ENCODE measurements around the gene TTC39A. TPM values are rescaled to one million over a fixed set of nuclear protein-coding genes. Genes with fewer than 3 reads are reported as not detected.

Gene TTC39A
- polyA plus RNA-seq, 2 of the 4 experiments (the other 2 are of a cell fraction), result 1.4 to 6.2 TPM

GRCh38 chr1:51312718-51313117 is 17.6 kb downstream of the TTC39A start (continued):
- TF ChIP-seq ELK1 (IDR thresholded peaks at IDR 0.05; ENCODE audit: low read depth, low read length) (no peak), NPAS2 (CRISPR knock-in tag; IDR thresholded peaks at IDR 0.05; ENCODE audit: borderline replicate concordance) (no peak)

DNA sequence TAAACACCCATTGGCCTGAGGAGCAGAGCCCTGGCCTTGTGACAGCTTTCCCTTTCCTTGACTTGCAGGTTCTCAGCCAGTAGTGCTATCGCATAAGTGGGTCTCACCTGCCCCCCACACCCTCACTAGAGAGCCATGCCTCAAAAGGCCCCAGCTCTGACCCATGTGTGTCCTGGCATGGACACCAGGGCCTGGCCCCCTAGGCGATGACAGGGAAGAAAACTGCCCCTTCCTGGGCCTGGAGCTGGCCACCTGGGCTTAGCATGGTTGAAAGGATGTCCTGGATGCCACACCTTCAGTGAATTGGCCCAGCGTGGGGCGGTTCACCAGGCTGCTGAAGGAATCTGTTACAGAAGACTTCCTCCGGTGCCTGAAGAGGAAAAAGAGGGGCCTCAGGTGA is 18.5 kb downstream of the TTC39A start:
- Histone ChIP-seq H3K4me3 (no peak overlapping the region), H3K27ac (peak overlapping the region in 1 of 2 experiments; percentile 31; a peak in 3 of 6 replicates), H3K4me1 (peaks cover 33% of the 10 kb centered on the region), H3K4me2 (no peak overlapping the region), H3K9me3 (no peaks in the 10 kb centered on the region)
- no peak for DNase-seq (ENCODE audit: low read depth in 1 of 2, low spot score in 1 of 2)
- POLR2A ChIA-PET, result interaction anchor here (0.5 kb wide), 1 partner anchor 335 kb away, joined by 3 read pairs; no protein-coding TSS in a partner anchor
- CTCF ChIA-PET, result interaction anchor here (3.5 kb wide), 1 partner anchor 15 kb away, joined by 11 read pairs; no protein-coding TSS in a partner anchor
- no peak for ATAC-seq
- FAIRE-seq, result no peak
- 88% methylated on average over 5 of the region's 5 CpGs for WGBS (ENCODE audit: missing lambda C conversion rate)
- TF ChIP-seq RAD21 (conservative IDR thresholded peaks at IDR 0.05 in 1 of 2, IDR thresholded peaks at IDR 0.05 in 1 of 2) (no peak), HES2 (IDR thresholded peaks at IDR 0.05) (no peak), RFX5 (IDR thresholded peaks at IDR 0.05) (no peak), FOSL2 (IDR thresholded peaks at IDR 0.05) (no peak), FOSL2 (CRISPR knock-in tag; IDR thresholded peaks at IDR 0.05) (no peak), MAFK (IDR thresholded peaks at IDR 0.05; ENCODE audit: partially characterized antibody) (no peak), JUNB (IDR thresholded peaks at IDR 0.05) (no peak)

GRCh38 chr1:51310871-51311613 is 19.3 kb downstream of the TTC39A start:
- Histone ChIP-seq H3K4me2 (no peak overlapping the region), H3K4me1 (peaks cover 36% of the 10 kb centered on the region), H3K4me3 (no peak overlapping the region), H3K27ac (no peak overlapping the region), H3K9me3 (no peaks in the 10 kb centered on the region)
- DNase-seq (ENCODE audit: low read depth in 1 of 2, low spot score in 1 of 2) (no peak), ATAC-seq (no peak), FAIRE-seq (no peak)
- POLR2A ChIA-PET, result no interaction called here
- 81% methylated on average over 14 of the region's 15 CpGs for WGBS (ENCODE audit: missing lambda C conversion rate)
- TF ChIP-seq ZNF302 (CRISPR knock-in tag; IDR thresholded peaks at IDR 0.05) (no peak), GATA3 (IDR thresholded peaks at IDR 0.05; ENCODE audit: borderline replicate concordance) (no peak), ZFP36 (IDR thresholded peaks at IDR 0.05; ENCODE audit: borderline replicate concordance, partially characterized antibody) (no peak), JUNB (IDR thresholded peaks at IDR 0.05) (no peak), POLR2AphosphoS2 (conservative IDR thresholded peaks at IDR 0.05; ENCODE audit: low read length) (no peak), TP53 (CRISPR knock-in tag; IDR thresholded peaks at IDR 0.05) (no peak), SREBF2 (IDR thresholded peaks at IDR 0.05) (no peak)
- CTCF ChIA-PET, result interaction anchor here (3.5 kb wide), 1 partner anchor 14 kb away, joined by 11 read pairs; no protein-coding TSS in a partner anchor

GRCh38 chr1:51309291-51309690 is 21.1 kb downstream of the TTC39A start:
- H3K4me1 ChIP-seq, result peaks cover 43% of the 10 kb centered on the region
- DNase-seq (ENCODE audit: low read depth in 1 of 2, low spot score in 1 of 2) (no peak), FAIRE-seq (no peak), ATAC-seq (no peak)
- no peaks in the 10 kb centered on the region for H3K9me3 ChIP-seq
- CTCF ChIA-PET, result interaction anchor here (0.7 to 1.5 kb wide), 2 partner anchors 11 to 12 kb away, joined by 3 to 5 read pairs; no protein-coding TSS in a partner anchor
- peak overlapping the region in 1 of 2 experiments; percentile 21; a peak in 2 of 6 replicates for H3K27ac ChIP-seq
- TF ChIP-seq RNF2 (IDR thresholded peaks at IDR 0.05; ENCODE audit: borderline replicate concordance, low read depth), result no peak
- H3K4me3 ChIP-seq, result no peak overlapping the region
- POLR2A ChIA-PET, result no interaction called here
- H3K4me2 ChIP-seq, result no peak overlapping the region
- 71% methylated on average over 8 of the region's 8 CpGs for WGBS (ENCODE audit: missing lambda C conversion rate)

- Histone ChIP-seq H3K4me1 (peaks cover 42% of the 10 kb centered on the region), H3K4me2 (no peak overlapping the region), H3K9me3 (no peaks in the 10 kb centered on the region), H3K4me3 (no peak overlapping the region), H3K27ac (no peak overlapping the region; a peak in 2 of 6 replicates)
- ATAC-seq, result no peak
- ChIA-PET CTCF (interaction anchor here (4.4 kb wide), 1 partner anchor 13 kb away, joined by 38 read pairs; no protein-coding TSS in a partner anchor), POLR2A (no interaction called here)
- no peak for TF ChIP-seq HES2 (IDR thresholded peaks at IDR 0.05)
- TF ChIP-seq ZFP36 (IDR thresholded peaks at IDR 0.05; ENCODE audit: borderline replicate concordance, partially characterized antibody), result no peak
- no peak for TF ChIP-seq BHLHE40 (IDR thresholded peaks at IDR 0.05; ENCODE audit: low read depth, low read length)
- TF ChIP-seq EHMT2 (IDR thresholded peaks at IDR 0.05; ENCODE audit: low read depth), result no peak
- TF ChIP-seq TFCP2L1 (CRISPR knock-in tag; IDR thresholded peaks at IDR 0.05), result no peak
- no peak for TF ChIP-seq BCL3 (IDR thresholded peaks at IDR 0.05)
- no peak for TF ChIP-seq EHF (CRISPR knock-in tag; IDR thresholded peaks at IDR 0.05)
- TF ChIP-seq RARB (CRISPR knock-in tag; IDR thresholded peaks at IDR 0.05), result no peak
- no peak for TF ChIP-seq POLR2AphosphoS2 (conservative IDR thresholded peaks at IDR 0.05; ENCODE audit: low read length)
- no peak for DNase-seq (ENCODE audit: low read depth in 1 of 2, low spot score in 1 of 2)
- FAIRE-seq, result no peak
- 83% methylated on average over 6 of the region's 6 CpGs for WGBS (ENCODE audit: missing lambda C conversion rate)
Observed at GRCh38 chr1:51308636-51309035, 21.7 kb downstream of the TTC39A start.
